Stimulated activated CD8-positive, alpha-beta memory T cell treated with anti-CD3 and anti-CD28 coated beads, Interleukin-12 subunit alpha, Interleukin-12 subunit beta, amount 100 ng/mL, for 1 hour (primary cell): ENCODE results near the gene MBTPS1.

Source experiments
- DNase-seq: peaks from one replicate; pipeline ENCODE4 v3.0.0-alpha.2; 2020; ENCODE audit warnings: low read depth

Gene MBTPS1

DNA sequence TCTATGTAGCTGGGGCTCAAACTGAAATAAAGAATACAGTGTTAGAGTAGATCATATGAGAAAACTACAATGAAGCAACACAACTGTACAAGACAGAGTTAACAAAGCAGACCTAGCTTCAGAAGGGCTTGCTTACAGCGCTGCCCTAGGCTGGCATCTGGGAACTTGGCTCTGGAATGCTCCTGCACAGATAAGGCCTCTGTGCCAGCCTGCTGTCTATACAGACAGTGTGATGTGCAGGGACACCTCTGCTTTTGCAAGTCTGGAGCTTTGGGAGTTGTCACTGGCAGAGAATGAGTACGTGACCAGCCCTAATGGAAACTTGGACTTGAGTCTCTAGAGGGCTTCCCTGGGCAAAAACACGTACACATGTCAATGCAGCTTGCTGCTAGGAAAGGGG, 42.0 kb downstream of the MBTPS1 start:
- no peak for DNase-seq

DNA sequence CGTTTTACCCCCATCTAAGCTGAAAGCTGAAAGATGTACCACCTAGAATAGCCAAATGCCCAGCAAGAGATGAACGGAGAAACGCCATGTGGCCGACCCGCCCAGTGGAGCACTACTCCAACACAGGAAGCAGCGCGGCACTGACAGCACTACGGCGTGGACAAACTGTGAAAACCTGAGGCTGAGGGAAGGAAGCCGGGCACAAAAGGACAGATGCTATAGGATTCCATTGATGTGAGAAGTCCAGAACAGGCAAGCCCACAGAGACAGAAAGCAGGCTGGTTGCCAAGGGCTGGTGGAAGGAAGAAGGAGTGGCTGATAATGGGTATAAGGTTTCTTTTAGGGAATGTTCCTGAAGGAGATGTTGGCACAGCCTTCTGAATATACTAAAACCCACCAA, 44.7 kb downstream of the MBTPS1 start:
- DNase-seq = no peak

DNA sequence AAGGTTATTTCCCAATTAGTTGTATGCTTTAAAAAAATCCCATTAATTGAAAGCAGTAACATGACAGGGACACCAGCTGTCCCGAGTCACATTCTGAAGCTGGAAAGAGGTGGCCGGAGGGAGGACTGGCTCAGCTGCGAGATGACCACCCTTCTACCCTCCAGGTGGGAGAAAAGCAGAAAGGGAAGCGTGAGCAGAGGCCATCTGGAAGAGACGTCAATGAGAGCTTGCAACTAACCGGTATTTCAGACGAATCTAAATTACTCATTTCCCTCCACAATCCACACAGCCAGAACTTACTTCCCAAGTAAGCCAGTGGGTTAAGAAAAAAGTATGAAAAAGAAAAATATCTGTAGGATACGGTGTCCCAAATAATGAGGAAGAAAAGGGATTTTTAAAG, 45.6 kb downstream of the MBTPS1 start:
- DNase-seq = no peak

DNA sequence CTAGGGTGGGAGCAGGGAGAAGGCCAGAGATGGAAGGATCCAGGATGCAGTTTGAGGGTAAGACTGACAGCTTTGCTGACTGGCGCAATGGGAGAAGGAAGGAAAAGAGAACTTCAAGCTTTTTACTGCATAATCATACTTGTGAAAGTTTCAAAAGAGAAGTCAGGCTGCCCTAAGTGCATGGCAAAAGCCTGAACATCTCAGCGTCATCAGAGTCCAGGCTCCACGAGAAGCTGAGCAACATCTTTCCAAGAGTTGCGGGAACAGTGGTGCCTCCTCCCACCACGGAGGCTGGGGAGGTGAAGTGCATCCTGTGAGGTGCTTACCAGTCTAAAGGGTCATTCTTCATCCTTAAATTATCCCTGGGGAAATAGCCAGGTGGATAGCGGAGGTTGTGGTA, 47.2 kb downstream of the MBTPS1 start:
- DNase-seq = no peak

DNA sequence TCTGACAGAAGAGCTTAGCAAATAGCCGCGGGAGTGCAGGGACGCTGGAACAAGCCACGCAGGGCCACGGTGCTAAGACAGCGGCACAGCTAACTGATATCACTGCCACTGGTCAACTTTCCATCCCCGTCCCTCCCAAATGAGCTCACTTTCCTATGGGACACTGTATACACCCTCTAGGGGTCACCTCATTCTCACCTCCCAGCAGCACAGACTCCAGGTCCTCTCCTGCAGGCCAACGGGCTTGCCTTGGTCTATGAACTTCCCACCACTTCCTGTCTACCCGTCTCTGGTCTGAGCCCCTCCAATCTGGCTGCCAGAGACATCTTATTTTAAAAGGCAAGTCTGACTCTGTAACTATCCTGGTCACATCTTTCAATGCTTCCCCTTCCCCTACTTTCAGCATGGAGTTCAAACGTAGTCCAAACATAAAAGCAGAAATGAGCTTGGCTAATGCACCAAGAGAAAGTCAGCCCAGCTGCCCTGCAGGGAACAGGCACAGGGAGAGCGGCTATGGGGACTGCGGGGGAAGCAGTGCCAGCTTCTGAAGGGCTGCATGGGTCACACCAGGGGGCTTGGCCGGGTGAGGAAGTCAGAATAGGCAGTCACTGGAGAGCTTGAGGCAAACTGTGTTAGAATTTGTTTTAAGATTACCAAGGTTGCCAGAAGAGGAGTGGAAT, 47.8 kb downstream of the MBTPS1 start:
- DNase-seq = no peak

DNA sequence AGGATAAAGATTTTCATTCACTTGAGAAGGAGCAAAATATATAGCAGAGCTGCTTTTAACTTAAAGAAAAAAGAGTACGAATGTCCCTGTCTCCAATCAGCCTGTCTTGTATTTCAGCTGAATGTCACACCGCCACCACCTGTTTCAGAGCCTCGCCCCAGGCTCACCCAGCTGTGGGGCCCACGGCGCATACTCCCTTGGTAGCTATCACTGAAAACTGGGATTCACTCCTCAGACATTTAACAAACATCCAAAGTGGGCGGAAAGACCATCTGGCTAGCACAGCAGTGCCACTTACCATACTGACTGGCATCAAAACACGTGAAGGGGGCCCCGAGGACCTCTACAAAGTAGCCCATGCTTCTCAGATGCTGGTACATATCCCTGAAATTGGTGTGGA, 48.7 kb downstream of the MBTPS1 start:
- no peak for DNase-seq

DNA sequence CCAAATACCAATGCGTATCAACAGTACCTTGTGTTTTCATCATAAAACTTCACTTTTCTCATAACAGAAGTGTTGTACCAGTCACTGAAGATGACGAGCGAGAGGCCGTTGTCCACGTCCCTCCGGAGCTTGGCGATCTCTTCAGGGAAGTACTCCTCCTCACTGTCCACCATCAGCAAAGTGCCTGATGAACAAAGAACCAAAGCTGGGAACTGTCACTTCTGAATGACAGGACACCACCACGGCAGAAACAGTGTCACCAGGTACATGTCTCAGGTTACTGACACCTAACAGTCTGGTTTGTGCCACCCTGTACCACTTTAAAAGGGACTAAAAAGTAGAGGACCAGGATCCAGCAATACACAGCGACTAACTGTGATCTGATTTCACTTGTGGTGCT, 49.1 kb downstream of the MBTPS1 start:
- DNase-seq = no peak

DNA sequence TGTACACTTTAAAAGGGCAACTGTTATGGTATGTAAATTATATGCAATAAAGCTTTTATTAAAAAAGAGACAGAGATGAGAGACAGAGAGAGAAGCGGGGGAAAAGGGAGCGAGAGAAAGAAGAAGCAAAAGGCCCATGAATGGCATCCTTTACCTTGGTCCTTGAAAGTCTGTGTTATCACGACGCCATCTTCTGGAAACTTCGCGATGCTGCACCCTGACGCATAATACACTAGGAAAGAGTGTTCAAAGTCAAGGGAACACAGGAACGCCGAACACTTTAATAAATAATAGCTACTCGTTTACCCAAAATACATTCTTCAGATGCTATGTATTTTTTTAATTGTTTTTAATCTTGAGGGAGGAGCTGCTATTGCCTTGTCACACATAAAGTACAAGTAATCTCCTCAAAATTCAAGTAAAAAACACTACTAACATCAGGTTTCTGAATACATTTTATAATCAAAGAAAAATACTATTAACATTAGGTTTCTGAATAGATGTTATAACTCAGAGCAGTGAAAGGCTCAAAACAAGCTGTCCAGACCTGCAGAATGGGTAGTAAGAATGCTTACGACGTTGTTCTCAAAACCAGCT, 51.1 kb downstream of the MBTPS1 start:
- DNase-seq = no peak

DNA sequence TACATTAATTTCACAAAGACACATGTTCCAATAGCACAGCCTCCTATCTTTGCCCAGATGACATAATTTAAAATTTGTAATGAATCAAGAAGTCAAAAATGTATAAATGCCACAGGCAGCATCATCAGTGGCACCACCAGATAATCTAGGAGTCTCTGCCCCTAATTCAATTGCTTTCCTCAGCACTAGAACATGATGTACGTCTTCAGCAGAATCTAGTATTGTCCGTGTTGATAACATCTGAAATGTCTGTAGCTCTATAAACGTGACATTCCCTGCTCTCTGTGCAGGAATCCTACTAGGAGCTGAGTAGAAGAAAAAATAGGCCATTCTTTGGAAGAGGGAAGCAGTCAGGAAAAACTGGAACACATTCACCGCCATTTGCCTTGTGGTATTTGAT, 52.8 kb downstream of the MBTPS1 start:
- no peak for DNase-seq

DNA sequence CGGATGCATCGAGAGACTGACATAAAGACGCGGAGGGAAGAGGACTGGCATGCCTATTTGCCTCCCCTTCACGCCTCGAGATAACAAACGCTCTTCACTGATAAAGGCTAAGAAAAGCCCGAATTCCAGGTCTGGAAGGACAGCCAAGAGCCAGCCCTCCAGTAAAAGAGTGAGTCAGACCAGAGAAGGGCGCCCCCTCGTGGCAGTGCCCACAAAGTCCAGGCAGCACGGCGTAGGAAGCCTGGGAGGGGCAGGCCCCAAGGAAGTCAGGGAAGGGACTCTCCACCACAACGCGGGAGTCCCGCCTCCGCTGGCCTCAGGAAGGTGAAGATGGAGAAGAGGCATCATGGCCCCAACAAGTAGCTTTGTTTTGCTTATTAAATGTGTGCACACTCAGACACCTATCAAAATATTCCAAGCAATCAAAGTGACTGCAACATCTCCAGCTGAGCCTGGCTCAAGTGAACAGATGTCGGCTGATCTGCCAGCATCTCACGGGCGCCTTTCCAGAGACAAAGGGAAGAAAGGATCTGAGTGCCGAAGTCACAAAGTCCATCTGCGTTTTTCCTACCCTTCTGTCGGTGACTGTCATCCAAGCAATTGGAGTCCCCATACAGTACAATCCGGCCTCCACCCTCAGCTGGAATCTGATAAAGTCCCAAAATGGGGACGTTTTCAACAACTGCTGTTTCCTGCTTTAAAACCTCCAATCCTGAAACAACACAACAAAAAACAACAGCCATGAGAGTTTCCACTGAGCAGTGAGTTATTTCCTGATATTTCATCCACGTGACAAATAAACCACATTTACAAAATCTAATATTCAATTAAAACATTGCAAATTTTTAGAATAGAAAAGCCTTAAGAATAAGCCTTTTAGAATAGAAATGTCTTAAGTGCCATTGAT, 53.8 kb downstream of the MBTPS1 start:
- peak; percentile 40 for DNase-seq

DNA sequence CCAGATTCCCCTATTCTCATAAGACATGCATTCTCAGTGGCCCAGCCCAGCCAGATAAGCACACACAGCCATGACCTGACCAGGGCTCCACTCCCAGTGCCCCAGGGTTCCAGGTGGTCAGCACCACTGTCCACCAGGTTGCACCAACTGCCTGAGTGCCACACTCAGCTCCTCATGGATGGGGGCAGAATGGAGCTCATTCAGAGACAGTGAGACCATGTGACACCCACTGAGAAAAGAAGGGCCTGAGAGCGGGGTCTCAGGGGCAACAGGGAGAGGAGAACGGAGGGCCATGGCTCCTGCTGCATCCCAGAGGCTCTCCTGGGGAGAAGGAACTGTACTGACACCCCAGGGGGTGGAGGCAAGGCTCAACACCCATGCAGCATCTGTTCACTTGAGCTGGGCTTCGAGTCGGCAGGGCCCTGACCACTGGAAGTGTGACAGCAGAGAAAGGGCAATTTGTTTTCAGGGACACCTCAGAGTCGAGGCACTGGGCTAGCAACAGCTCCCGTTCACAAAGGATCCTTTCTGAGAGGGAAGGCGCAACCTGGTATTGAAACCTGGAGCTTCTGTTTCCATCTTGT, 55.4 kb downstream of the MBTPS1 start:
- DNase-seq = no peak

DNA sequence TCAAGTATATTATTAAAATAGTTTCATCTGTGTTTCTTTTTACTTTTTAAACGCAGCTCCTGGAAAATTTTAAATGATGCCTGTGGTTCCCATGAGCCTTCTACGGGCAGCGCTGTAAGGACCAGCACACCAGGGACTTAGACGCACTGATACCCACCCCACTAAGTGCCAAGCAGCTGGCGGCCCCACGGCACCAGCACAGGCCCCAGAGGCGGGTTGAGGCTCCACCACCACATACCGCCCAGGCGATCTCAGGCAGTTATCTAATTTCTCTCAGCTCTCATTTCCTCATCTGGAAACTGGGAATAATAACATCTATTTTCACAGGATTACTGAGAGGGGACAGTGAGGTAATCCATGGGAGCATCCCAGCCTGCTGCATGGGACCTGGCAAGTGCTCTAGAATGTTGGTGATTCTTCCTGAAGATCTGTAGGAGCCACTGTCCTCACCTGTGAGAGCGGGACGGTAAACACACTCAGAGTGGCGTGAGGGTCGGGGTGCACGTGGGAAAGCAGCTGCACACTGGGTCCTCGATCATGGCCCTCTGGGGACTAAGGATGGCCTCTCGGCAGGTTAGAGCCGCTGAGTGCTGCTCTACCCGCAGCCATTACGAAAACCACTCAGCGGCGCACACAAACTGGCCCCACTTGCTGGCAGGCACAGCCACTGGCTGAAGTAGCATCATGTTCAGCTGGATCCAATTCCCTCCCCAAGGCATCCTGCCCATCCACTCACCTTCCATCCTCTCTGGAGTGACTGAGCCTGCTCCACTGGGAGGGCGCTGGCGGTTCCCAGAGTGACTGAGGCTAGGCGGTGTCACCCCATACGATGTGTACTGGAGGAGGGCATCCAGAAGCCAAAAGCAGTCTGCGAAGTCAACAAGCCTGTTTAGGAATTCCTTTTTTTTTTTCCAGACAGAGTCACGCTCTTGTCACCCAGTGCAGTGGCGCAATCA, 56.5 kb downstream of the MBTPS1 start:
- no peak for DNase-seq

DNA sequence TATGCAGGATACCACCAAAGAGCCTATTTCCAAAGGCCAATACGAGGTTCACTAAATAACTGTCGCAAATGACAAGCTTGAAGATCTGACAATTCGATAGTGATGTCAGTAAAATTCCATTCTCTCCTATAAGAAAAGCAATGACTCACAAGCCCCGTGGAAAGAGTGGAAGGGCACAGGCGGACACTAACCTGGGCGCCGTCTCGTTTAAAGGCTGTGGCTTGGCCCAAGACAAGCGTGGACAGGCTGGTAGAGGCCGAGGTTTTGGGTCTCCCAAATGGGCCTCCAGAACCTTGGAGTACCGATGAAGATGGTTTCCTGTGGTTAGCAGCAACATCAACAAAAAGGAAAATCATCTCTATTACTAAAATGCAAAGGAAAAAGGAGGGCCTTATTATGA, 57.6 kb downstream of the MBTPS1 start:
- no peak for DNase-seq

DNA sequence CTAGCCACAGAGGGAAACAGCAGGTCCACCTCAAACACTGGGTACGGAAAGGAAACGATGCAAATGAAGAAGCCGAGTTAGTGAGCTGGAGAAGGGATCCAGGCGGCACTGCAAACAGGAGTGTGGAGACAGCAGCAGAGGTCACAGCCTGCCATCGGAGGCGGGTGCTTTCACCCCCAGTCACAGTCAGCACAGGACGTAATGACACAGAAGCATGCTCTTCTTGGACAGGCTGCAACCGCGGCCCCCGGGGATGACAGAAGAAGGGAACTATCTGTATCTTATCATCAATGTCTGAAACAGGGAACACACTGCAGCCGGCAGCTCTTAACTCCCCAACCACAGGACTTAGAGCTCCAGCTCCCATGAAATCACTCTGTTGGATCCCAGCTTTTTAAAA, 58.1 kb downstream of the MBTPS1 start:
- no peak for DNase-seq

DNA sequence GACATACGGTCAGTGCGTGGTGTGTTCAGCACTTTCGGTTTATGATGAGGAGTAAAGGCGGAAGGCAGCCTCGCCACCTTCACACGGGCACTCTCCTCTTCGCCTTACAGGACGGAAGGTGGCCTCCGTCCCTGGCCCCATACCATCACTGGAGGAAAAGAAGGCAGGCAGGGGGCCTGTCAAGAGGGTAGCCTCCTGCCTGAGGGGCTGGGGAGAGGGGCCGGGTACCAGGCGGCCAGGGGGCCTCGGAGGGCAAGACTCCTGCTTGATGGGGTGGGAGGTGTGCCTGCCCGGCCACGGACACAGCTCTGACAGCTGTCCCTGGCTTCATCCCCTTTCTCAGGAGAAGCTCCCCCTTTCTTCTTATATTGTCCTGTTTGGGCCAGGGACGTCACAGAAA, 58.5 kb downstream of the MBTPS1 start:
- no peak for DNase-seq

DNA sequence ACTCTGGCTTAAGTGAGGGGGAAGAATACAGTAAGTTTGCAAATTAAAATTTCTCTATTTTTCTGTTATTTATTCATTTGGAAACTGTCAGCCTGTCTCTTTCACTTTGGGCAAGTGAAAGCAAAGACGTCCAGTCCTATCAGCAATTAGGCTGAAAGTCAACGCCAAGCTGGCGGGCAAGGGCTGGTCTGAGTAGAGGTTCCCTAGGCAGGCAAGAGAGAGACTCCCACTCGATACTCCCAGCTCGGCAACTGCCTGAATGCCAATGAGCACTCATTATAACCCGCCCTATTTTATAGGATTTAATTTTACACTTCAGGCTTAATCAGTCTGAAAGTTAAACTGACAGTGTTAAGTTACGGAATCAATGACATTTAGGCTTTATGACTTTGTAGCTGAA, 59.8 kb downstream of the MBTPS1 start:
- DNase-seq = no peak

DNA sequence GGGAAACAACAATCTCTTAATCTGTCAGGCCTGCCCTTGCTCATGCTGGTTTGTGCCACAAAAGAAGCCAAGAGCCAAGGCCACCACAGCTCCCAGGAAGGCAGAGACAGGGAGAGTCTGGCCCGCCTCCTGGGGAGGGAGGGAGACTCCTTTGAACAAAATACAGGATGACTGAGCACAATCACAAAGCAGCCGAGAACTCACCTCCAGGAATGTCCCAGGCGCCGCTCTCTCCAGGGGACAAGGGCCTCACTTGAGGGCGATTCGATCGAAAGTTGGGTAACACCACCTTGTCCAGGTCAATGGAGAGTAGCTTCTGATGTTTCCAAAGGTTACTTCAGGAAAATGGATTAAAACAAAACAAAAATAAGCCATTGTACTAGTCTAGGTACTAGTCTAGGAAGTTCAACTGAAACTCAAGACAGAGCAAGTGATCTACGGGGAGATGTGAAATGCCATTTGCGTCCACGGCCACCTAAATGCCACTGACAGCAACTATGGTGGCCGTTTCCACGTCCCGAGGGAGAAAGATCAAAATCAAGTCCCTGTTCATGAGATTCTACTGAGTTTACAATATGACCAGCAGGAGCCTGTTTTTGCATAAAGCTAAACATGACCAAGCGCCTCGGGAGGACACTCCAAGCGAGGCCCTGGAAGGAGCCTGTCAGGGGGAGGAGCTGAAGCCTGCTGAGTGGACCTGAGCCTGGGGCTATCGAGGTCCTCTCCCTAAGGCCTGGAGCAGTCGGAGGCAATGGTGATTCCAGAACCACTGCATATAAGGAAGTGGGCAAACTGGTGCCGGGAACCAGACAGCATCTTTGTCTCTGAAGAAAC, 60.7 kb downstream of the MBTPS1 start:
- DNase-seq = no peak

DNA sequence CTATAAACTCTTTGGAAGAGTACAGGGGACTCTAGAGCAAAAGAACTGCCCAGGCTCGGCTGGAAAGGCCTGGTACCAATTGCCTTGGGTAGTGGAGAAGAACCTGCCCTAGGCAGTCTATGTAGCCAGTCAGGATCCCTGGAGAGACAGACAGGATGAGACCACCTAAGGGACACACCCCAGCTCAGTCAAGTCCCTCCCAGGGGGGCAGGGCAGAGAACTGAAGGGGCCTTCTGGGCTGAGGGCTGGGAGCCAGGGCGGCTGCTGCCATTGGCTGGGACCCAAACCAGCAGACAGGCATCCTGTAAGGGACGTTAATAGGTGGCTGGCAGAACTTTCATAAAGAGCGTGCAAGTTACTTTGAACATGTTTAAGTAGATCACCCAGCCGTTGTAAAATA, 61.4 kb downstream of the MBTPS1 start:
- DNase-seq = no peak

DNA sequence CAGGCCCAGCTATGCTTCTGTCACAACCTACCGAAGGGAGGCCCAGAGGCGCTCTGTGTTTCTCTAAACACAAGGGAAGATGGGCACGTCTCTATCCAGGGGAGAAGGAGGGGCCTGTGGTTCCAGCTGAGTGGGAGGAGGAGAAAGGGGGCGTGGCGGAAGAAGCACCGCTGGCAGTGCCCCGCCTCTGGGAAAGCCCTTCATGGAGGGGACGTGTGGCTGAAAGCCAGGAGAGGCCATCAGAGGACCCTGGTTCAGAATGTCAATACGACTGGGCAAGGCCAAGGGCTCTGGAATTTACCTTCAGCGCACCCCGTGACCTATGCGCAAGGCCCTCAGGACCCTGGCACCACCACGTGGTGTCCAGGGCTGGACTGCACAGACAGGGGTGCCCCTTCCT, 61.8 kb downstream of the MBTPS1 start:
- DNase-seq = no peak

DNA sequence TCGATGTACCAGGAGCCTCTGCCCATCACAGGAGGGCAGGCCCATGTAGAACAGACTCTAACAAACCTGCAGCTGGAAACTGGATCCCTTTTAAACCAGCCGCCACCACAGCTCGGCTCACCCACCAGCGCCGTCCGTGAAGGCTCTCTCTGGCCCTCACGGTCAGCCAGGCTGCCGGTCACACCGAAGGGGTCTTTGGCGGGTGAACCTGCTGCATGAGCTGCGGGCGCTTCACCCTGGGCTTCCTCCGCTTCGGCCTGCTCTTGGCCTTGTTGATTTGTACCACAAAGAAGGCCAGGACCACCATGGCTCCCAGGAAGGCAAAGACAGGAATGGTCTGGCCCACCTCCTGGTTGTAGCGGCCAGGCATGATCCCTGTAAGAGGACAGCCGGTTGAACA, 62.5 kb downstream of the MBTPS1 start:
- DNase-seq = no peak

DNA sequence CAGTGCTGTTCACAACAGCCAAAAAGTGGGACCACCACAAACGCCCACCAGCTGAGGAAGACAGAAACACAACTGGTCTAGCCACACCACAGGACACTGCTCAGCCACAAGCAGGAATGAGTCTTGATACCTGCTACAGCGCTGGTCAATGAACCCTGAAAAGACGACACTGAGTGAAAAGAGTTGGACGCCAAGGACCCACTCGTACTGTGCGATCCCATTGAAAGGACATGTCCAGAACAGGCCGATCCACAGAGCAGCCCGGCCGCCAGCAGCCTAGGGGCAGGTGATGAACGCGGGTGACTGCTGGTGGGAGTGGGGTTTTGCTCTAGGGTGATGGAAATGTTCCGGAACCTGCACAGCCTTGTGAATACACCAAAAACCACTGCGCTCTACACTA, 63.5 kb downstream of the MBTPS1 start:
- no peak for DNase-seq
